Mucosa of stomach (tissue), 1 donor: ENCODE measurements around the gene MYO9B.

Experiments used
- H3K27me3 ChIP-seq: one replicate; pipeline ENCODE4 v1.7.0; 2013; ENCODE audit warnings: mild to moderate bottlenecking, low read length; ENCODE audit not compliant: control insufficient read depth, insufficient read depth
- H3K36me3 ChIP-seq: one replicate; pipeline ENCODE4 v1.7.0; 2013; ENCODE audit warnings: low read length; ENCODE audit not compliant: control insufficient read depth, insufficient read depth
- H3K4me1 ChIP-seq: one replicate; pipeline ENCODE4 v1.7.0; 2013; ENCODE audit warnings: mild to moderate bottlenecking, low read length; ENCODE audit not compliant: control insufficient read depth, insufficient read depth
- H3K4me3 ChIP-seq: one replicate; pipeline ENCODE4 v1.7.0; 2013; ENCODE audit warnings: low read length
- H3K9ac ChIP-seq: one replicate; pipeline ENCODE4 v1.7.0; 2013; ENCODE audit warnings: mild to moderate bottlenecking, low read length, moderate library complexity
- H3K9me3 ChIP-seq: one replicate; pipeline ENCODE4 v1.7.0; 2013; ENCODE audit warnings: mild to moderate bottlenecking, low read length, moderate library complexity; ENCODE audit not compliant: control insufficient read depth
- donor health status: Pancreatic carcinoma.

Gene MYO9B

DNA sequence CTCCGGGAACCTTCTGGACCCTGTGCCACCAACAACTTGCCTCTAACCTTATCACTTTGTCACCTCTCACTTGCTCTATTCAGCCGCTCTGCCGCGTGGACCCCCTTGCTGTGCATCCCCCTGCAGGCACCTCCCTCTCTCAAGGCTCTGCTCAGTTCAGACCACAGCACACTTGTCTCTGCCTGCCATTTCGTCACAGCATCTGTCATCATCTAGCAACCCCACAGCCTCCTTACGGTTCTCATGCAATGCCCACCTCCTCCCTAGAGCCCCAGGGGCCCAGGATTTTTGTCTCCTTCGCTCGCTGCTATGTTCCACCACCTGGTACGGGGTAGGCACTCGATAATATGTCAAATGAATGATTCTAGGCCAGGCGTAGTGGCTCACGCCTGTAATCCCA, 5.2 kb upstream of the MYO9B start:
- no peaks in the 10 kb centered on the region for H3K9me3 ChIP-seq
- no peak overlapping the region for H3K4me3 ChIP-seq
- no peaks in the 10 kb centered on the region for H3K27me3 ChIP-seq
- peaks cover 10% of the 10 kb centered on the region for H3K4me1 ChIP-seq
- no peaks in the 10 kb centered on the region for H3K36me3 ChIP-seq
- H3K9ac ChIP-seq: no peak overlapping the region

DNA sequence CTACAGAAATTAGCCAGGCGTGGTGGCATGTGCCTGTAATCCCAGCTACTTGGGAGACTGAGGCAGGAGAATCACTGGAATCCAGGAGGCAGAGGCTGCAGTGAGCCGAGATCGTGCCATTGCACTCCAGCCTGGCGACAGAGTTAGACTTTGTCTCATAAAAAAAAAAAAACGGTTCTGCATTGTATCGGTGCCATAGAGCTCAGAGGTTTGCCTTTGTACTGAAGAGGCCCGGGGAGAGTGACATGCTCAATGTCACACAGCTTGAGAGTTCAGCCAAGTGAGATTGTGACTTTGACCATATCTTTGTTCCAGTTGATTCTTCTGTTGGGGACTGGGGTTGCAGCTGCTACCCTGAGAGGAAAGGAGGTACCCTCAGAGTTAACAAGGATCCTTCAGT, 4.7 kb upstream of the MYO9B start:
- Histone ChIP-seq H3K27me3 (no peaks in the 10 kb centered on the region), H3K36me3 (no peaks in the 10 kb centered on the region), H3K9ac (no peak overlapping the region), H3K4me1 (peaks cover 10% of the 10 kb centered on the region), H3K9me3 (no peaks in the 10 kb centered on the region), H3K4me3 (no peak overlapping the region)

DNA sequence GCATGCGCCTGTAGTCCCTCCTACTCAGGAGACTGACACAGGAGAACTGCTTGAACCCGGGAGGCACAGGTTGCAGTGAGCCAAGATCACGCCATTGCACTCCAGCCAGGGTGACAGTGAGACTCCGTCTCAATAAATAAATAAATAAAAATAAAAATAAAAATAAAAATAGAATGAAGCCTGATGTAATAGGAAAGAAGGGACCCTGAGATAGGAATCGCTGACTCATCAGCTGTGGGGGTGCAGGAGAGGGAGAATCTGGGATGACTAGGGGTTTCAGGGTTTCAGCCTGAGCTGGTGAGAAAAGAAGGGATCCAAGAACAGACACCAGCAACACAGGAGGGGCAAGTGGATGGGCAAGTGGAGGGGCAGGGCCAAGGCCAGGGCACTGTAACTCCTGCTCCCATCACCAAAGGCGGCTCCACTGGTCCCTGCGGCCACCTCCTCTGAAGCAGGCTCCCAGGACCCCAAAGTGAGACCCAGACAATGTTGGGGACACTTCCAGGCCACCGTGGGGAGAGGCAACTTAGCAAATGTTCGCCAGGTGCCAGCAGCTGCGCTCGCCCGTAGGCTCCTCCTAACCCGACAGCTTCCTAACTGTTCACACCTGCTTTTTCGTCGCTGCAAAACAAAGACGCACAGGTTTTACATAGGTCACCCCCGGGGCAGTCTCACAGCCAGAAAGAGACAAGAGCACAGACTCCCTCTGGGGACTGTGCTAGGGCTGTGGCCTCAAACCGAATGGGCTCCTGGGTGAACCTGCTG, 1.5 kb upstream of the MYO9B start:
- H3K9ac ChIP-seq: peak overlapping the region; percentile 57
- peaks cover 31% of the 10 kb centered on the region for H3K4me1 ChIP-seq
- no peaks in the 10 kb centered on the region for H3K36me3 ChIP-seq
- H3K27me3 ChIP-seq: no peaks in the 10 kb centered on the region
- peak overlapping the region; percentile 74 for H3K4me3 ChIP-seq
- H3K9me3 ChIP-seq: no peaks in the 10 kb centered on the region

DNA sequence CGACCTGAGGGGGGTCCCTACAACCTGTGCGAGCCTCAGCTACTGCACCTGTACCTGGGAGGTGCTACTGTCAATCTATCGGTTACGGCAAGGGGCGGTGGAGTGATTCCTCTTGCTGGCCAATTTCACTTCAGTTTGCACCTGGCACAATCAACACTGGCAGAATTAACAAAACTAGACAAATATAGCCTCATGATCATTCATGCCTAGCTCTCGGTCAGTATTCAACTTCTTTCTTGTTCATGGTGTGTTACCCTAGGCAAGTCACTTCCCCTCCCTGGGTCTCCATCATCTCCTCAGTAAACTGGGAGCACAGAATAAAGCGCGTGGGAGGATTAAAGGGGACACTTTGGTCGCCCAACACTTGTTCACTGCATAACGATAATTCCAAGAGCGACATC, 943 bp upstream of the MYO9B start:
- no peaks in the 10 kb centered on the region for H3K9me3 ChIP-seq
- no peaks in the 10 kb centered on the region for H3K36me3 ChIP-seq
- peaks cover 37% of the 10 kb centered on the region for H3K4me1 ChIP-seq
- no peaks in the 10 kb centered on the region for H3K27me3 ChIP-seq
- H3K4me3 ChIP-seq: peak overlapping the region; percentile 74
- peak overlapping the region; percentile 57 for H3K9ac ChIP-seq

DNA sequence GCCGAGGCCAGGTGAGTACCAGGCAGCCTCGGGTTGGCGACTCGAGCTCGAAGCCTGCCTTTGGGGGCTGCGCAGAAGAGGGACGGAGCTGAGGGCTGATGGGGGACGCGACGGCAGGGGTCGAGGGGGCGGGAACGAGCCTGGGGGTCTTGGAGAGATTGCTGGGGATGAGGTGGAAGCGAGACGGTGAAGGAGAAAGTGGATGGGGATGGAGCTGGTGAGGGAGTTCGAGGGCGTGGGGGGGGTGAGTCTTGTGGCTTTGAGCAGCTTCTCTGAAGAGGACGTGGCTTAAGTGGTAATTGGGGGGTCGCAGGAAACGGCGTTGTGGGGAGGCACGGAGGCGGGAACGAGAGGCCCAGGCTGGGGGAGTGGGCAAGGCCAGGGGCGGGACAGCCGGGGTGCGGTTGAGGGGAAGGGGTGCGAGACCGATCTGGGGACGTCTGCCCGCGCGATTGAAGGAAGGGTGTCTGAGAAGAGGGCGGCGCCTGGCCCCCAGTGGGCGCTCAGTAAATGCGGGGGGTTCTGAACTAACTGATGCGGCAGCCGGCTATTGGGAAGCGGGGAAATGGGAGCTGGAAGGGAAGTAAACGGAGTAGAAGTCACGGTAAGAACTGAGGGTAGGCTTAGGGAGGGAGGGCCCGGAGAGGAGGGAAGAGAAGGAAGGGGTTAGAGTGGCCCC, 426 bp downstream of the MYO9B start:
- H3K4me1 ChIP-seq: peaks cover 47% of the 10 kb centered on the region
- H3K27me3 ChIP-seq: no peaks in the 10 kb centered on the region
- H3K4me3 ChIP-seq: peak overlapping the region; percentile 14
- no peaks in the 10 kb centered on the region for H3K9me3 ChIP-seq
- no peaks in the 10 kb centered on the region for H3K36me3 ChIP-seq
- H3K9ac ChIP-seq: peak overlapping the region; percentile 91

DNA sequence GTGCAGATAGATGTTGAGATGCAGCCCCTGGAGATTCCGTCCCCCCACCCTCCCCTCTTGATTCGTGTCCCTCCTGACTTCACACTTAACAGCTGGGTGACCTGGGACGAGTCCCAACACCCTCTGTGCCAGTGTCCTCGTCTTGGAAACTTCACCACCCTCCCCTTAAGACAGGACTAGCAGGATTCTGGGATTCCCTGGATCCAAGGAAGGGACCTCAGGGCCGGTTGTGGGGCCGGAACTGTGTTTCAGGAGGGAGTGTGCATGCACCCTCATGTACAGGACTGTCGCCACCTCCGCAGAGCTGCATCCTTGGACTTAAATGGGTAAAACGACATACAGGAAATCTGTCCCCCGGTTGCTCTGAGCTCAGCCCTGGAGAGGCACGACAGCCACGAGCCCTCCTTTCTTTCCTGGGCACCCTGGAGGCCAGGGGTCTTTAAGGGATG, 990 bp downstream of the MYO9B start:
- Histone ChIP-seq H3K9me3 (no peaks in the 10 kb centered on the region), H3K27me3 (no peaks in the 10 kb centered on the region), H3K4me1 (peaks cover 47% of the 10 kb centered on the region), H3K36me3 (no peaks in the 10 kb centered on the region), H3K9ac (peak overlapping the region; percentile 91), H3K4me3 (peak overlapping the region; percentile 14)

DNA sequence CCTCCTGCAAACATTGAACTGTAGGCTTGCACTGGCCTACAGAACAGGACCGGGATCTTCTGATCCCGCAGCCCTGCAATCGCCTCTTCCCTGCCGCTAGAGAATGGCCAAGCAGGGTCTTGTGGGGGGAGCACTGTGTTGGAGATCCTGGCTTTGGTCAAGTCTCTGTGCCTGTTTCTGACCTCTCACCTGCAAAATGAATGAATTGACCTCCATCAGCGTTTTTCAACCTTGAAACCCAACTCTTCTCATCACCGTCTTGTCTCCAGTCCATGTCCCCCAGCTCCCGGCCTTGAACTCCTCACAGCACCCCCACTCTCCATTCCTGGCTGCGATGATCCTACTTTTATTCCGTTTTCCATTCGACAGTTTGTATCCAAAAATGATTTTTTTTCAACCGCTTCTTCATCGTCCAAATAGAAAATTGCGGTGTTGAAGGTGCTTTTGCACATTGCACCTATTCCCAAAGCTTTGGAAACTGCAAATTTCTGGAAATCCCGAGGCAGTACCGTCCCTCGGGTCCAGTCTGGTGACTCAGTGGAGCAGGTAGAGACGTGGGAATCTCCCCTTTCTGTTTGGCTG, 2.0 kb downstream of the MYO9B start:
- Histone ChIP-seq H3K36me3 (no peaks in the 10 kb centered on the region), H3K4me1 (peaks cover 47% of the 10 kb centered on the region), H3K9me3 (no peaks in the 10 kb centered on the region), H3K4me3 (no peak overlapping the region), H3K27me3 (no peaks in the 10 kb centered on the region), H3K9ac (no peak overlapping the region)

DNA sequence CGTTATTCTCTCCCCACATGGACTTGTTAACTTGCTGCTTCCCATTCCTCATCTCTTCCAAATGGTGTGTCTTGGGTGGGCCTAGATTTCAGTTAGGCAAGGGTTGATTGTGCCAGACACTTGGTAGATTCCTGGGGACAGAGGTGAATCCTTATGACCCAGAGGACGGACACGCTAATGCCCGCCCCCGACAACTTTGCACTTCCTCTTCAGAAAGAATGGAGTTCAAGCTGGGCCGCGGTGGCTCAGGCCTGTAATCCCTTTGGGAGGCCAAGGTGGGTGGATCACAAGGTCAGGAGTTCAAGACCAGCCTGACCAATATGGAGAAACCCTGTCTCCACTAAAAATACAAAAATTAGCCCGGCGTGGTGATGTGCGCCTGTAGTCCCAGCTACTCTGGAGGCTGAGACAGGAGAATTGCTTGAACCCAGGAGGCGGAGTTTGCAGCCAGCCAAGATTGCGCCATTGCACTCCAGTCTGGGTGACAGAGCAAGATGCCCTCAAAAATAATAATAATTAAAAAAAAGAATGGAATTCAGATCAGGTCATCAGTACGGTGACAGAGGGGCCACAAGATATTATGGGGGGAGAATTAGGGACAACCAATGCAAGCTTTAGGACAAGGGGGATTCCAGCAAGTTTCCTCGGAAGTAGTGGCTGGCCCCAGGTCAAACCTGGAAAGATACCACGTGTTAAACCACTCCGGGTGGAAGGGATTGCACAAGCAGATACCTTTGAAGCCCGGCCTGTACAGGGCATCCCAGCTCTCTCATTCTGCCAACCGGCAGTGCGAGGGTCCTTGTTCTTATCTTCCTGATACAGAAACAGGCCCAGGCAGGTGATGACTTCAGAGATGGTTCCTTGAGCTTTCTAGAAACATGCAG, 2.7 kb downstream of the MYO9B start:
- Histone ChIP-seq H3K4me1 (peaks cover 47% of the 10 kb centered on the region), H3K9me3 (no peaks in the 10 kb centered on the region), H3K9ac (no peak overlapping the region), H3K27me3 (no peaks in the 10 kb centered on the region), H3K4me3 (no peak overlapping the region), H3K36me3 (no peaks in the 10 kb centered on the region)

DNA sequence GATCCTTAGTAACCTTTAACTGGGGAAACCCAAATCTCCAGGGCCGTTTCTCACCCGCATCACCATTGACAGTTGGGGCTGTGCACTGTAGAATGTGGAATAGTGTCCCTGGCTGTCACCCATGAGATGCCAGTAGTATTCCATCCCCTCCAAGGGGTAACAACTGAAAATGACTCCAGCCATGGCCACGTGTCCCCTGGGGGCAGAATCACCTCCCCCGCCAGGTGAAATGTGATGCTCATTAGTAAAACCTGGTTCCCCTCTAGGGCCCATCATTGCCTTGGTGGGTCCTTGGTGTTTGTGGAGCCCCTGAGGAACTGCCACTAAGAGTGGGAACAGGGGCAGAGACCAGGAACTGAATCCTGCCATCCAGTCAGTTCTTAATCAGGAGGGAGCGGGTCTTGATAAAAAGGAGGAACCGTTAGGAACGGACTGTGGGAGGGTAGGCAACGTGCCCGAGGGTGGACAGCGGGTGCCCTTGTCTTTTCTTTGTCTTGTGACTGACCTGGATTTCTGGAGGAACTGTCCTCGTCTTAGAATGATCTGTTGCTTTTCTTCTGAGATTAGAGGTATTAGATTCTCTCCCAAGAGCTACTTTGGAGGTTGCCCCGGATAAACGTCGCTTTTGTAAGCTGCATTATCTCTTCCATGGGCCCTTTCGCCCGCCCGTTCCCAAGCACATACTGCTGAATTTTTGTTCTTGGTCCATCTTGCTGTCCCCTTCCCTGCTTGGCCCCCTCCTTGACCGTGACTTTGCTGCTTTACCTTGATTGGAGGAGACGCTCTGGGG, 3.5 kb downstream of the MYO9B start:
- Histone ChIP-seq H3K36me3 (no peaks in the 10 kb centered on the region), H3K4me3 (no peak overlapping the region), H3K27me3 (no peaks in the 10 kb centered on the region), H3K9ac (peak overlapping the region; percentile 18), H3K9me3 (no peaks in the 10 kb centered on the region), H3K4me1 (peaks cover 45% of the 10 kb centered on the region)

DNA sequence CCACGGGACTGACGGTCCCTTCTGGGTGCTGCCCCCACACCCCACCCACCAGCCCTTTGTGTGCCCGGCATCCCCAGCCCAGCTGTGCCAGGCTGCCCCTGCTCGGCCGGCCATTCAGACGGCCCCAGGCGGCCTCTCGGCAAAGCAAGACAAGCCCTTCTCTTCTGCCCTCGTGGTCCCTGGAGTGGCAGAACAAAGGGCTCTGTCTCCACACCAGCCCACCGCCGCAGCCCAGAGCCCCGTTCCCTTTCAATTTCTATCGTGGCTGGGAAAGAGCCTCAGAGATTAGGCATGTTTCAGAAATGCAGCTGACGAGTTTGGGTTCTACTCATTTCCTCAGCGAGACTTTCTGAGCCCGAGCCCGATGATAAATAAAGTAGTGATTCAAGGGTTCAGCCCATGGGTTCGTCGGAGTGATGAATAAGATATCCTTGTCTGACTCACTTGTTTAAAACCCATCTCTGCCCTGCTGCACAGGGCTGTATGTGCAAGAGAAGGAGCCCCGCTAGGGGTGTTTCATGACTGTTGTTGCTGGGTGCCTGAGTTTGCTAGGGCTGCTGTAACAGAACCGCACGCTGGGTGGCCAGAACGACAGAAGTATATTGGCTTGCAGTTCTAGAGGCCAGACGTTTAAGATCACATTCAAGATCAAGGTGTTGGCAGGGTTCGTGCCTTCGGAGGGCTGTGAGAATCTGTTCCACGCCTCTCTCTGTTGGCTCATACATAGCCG, 4.3 kb downstream of the MYO9B start:
- Histone ChIP-seq H3K36me3 (no peaks in the 10 kb centered on the region), H3K4me1 (peaks cover 38% of the 10 kb centered on the region), H3K9ac (peak overlapping the region; percentile 18), H3K9me3 (no peaks in the 10 kb centered on the region), H3K27me3 (no peaks in the 10 kb centered on the region), H3K4me3 (no peak overlapping the region)

DNA sequence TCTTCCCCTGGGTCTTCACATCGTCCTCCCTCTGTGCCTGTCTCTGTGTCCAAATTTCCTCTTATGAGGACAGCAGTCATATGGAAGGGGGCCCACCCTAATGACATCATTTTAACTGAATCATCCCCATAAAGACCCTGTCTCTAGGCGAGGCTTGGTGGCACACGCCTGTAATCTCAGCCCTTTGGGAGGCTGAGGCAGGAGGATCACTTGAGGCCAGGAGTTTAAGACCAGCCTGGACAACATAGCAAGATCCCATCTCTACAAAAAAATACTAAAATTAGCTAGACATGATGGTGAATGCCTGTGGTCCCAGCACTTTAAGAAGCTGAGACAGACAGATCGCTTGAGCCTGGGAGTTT, 4.8 kb downstream of the MYO9B start:
- H3K9ac ChIP-seq: no peak overlapping the region
- H3K36me3 ChIP-seq: no peaks in the 10 kb centered on the region
- H3K4me1 ChIP-seq: peaks cover 38% of the 10 kb centered on the region
- H3K9me3 ChIP-seq: no peaks in the 10 kb centered on the region
- no peak overlapping the region for H3K4me3 ChIP-seq
- no peaks in the 10 kb centered on the region for H3K27me3 ChIP-seq
